ENCODE data around the gene SLC35G4.
"Not testable (repeated sequence)": the region's sequence is repeated elsewhere in the genome, so short reads cannot be mapped to it uniquely, and the experiment has no call there.

The SLC35G4 gene

DNA sequence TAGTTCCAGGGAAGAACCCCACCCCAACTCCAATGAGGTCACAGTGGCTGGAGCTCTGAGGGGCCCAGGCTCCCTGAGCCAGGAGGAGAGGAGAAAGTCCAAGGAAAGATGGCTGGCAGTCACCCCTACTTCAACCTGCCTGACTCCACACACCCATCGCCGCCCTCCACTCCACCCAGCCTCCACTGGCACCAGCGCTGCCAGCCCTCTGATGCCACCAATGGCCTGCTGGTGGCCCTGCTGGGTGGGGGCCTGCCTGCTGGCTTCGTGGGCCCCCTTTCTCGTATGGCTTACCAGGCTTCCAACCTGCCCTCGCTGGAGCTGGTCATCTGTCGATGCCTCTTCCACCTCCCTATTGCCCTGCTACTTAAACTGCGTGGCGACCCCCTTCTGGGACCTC lies at the start of gene SLC35G4:
Gene SLC35G4 (plus strand): TSS at position 109 of the 400 bp plus-strand sequence. CDS start 0 bp downstream, at position 109.
- FAIRE-seq = not testable (repeated sequence)

- no peak for FAIRE-seq
Observed at GRCh38 chr18:11561293-11561692, 48.1 kb upstream of the SLC35G4 start.

DNA sequence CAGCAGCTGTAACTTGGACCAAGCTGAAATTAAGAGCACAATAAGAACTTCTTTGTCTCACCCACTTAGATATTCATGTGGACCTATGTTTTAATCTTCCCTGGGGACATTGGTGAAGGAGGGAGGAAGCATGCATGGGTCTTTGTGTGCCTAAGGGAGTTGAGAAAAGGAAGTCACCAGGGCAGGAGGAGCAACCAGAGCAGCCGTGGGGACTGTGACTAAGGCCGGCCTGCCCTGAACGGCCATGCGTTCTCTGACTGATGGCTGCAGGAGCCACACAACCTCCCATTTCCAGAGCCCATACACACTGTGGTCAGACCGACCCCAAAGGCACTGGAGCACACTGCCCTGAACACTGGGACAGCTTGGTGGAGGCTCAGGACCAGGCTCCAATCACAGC lies 43.7 kb upstream of the SLC35G4 start:
- no peak for FAIRE-seq

DNA sequence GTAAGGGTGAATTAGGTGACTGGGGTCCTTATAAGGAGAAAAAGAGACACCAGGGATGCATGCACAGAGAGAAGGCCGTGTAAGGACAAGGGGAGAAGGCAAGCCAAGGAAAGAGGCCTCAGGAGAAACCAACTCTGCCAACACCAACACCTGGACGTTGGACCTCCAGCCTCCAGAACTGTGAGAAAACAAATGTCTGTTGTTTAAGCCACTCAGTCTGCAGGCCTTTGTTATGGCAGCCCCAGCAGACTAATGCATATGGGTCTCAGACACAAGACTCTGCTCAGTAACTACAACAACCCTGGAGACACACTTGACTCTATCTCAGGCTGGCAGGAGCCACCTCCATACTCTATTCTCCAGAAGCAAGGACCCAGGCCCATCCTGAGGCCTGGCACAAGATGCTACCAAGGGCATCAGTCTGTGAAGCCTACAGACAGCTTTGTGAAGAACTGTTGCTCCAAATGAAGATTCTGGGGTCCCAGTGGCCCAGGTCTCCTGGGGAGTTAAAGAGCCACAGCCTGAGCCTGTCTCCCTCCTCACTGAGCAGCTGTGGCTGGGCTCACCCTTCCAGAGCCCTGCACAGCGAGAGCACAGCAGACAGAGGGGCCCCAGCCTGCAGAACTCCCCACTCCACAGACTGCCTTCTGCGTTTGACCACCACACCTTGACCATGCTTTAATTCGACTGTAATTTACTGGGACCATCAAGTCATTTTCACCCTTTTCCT lies 43.0 kb upstream of the SLC35G4 start:
- no peak for FAIRE-seq

- FAIRE-seq = no peak
Observed at GRCh38 chr18:11567396-11567795, 42.0 kb upstream of the SLC35G4 start.

GRCh38 chr18:11570073-11570588 lies 39.3 kb upstream of the SLC35G4 start:
- FAIRE-seq = no peak

GRCh38 chr18:11570769-11571412 lies 38.5 kb upstream of the SLC35G4 start:
- FAIRE-seq = no peak

GRCh38 chr18:11572201-11572600 lies 37.2 kb upstream of the SLC35G4 start:
- no peak for FAIRE-seq

GRCh38 chr18:11574545-11574944 lies 34.9 kb upstream of the SLC35G4 start:
- FAIRE-seq = no peak

GRCh38 chr18:11577271-11578112 lies 31.9 kb upstream of the SLC35G4 start:
- no peak for FAIRE-seq

DNA sequence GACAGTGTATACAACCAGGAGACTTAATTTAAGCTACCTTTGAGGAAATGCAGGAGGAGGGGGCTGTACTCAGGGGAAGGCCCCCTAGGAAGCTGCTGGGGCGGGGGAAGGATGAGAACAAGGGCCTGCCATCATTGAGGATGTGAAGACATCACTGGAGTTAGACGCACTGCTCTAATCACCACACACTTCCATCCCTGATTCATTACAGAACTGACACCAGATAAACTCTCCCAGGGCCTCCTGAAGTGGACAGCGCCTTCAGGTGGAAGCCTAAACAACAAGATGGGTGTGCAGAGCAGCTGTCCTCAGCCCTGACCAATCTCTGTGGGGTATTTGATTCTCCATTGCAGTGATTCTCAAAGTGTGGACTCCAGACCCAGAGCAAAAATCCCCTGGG lies 30.6 kb upstream of the SLC35G4 start:
- no peak for FAIRE-seq

GRCh38 chr18:11579916-11580315 lies 29.5 kb upstream of the SLC35G4 start:
- no peak for FAIRE-seq

DNA sequence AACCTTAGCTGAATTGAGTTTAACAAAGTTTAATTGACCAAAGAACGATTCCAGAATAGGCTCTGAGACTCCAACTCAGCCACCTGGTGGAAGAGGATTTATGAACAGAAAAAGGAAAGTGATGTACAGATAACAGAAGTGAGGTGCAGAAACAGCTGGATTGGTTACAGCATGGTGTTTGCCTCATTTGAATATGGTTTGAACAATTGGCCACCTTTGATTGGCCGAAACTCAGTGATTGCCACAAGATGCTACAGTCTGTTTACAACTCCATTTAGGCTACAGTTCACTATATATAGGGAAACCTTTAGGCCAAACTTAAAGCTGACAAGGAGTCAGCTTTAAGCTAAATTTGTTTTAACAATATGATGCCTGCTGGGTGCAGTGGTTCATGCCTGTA lies 28.1 kb upstream of the SLC35G4 start:
- FAIRE-seq = no peak

DNA sequence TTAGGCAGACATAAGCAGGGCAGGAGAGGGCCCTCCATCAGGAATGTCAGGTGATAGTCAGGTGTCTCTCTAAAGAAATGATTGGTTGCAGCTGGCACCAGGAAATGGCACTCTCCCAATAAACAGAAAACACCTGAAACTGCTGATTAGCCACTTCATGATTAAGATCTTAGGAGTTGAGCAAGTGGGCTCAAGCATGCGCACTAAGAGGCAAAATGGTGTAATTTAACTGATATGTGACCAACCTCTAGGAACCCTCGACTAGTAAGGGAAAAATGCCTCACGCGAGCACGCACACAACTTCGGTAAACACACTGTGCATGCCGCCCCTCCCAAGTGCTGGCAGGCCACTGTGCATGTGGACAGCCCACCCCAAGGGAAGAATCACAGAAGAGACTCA lies 23.8 kb upstream of the SLC35G4 start:
- FAIRE-seq = no peak

DNA sequence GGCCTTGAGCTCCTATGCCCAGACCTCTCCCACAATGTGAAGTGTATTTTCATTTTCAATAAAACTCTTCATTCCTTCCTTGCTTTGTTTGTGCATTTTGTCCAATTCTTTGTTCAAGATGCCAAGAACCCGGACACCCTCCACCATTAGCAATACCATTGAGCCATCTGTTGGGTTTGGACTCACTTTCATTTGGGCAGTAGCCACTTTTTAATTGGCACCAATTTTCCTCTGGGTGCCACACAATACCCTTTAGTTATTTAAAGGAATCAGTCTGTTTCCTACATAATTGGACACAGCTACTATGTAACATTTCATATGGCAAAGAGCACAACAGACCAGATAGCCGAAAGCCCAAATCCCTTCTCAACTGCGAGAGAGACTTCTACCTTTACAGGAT lies 22.5 kb upstream of the SLC35G4 start:
- FAIRE-seq = no peak

GRCh38 chr18:11587432-11587831 lies 22.0 kb upstream of the SLC35G4 start:
- FAIRE-seq = no peak

- no peak for FAIRE-seq
Observed at GRCh38 chr18:11587846-11588245, 21.6 kb upstream of the SLC35G4 start.

- FAIRE-seq = no peak
Observed at GRCh38 chr18:11591957-11592356, 17.4 kb upstream of the SLC35G4 start.

DNA sequence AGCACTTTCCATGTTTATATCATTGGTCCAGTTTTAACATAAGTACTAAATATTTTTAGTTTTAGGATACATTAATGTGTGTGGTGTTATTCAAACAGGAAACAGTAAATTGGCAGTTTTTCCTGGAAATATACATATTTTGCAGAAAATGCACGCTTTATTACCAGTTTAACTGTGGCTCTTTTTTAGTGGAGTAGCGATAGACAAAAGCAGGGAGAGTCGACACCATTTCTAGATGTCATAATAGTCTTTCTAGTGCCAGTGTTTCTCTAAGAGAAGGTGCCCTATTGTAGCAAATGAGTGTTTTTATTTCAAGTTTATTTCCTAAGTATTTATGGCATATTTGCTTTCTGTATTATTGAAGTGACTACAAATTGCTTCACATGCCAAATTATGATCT lies 9.1 kb upstream of the SLC35G4 start:
- FAIRE-seq = no peak

GRCh38 chr18:11607906-11608305 lies 1.5 kb upstream of the SLC35G4 start:
- FAIRE-seq = no peak

DNA sequence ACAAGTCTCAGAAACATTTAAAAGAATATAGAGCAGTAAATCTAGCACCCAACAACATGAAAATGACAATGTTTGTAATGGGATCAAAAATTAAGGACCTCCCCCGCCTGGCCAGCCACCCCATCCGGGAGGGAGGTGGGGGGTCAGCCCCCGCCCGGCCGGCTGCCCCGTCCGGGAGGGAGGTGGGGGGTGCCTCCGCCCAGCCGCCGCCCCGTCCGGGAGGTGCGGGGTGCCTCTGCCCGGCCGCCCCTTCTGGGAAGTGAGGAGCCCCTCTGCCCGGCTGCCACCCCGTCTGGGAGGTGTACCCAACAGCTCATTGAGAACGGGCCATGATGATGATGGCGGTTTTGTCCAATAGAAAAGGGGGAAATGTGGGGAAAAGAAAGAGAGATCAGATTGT lies 778 bp upstream of the SLC35G4 start:
- not testable (repeated sequence) for FAIRE-seq

GRCh38 chr18:11613073-11613472 lies 3.7 kb downstream of the SLC35G4 start:
- not testable (repeated sequence) for FAIRE-seq

GRCh38 chr18:11613611-11614010 lies 4.2 kb downstream of the SLC35G4 start:
- FAIRE-seq = not testable (repeated sequence)
